AG10803 (cell line): ENCODE data around the gene AGPAT3.

ENCODE experiments used
- DNase-seq: peaks from one replicate; pipeline ENCODE4 v3.0.0; 2010; ENCODE audit warnings: low read depth
- H3K4me3 ChIP-seq: 2 replicates; pipeline ENCODE4 v1.5.1; 2011; ENCODE audit warnings: mild to moderate bottlenecking, low read length, control low read depth
- TF ChIP-seq, protein P1 (sequence below): conservative IDR thresholded peaks from 2 replicates; pipeline ENCODE4 v1.5.1; 2011; ENCODE audit warnings: mild to moderate bottlenecking, low read length, control low read depth, inconsistent platforms

Gene AGPAT3

DNA sequence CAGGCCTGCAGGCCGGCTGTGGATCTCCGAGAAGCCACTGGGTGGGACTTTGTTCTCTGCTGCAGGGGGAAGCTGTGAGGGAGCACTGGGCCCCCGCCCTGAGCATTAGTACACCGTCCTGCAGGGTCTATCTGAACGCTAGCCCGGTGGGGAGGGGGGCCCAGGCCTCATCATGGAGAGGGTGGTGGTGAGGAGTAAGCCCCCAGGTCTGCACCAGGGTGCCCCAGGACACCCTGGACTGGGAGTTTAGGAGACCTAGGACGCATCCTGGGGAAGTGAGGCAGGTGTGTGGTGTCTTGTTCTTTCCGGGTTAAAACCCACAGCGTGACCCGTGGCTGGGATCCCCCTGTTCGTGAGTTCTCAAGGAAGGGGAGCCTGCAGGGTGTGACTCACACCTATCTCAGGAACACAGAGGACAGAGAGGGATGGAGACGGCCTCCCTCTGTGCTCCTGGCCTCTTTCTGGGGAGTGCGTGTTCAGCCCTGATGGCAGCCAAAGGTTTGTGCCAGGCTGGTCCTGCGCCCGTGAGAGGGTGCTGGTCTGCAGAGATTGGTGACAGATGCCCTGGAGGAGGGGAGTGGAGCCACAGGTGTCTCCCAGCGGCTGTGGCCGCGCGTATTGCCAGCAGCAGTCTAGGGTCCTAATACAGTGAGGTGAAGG is 44.8 kb downstream of the AGPAT3 start:
- DNase-seq, result no peak
- TF ChIP-seq, protein P1, sequence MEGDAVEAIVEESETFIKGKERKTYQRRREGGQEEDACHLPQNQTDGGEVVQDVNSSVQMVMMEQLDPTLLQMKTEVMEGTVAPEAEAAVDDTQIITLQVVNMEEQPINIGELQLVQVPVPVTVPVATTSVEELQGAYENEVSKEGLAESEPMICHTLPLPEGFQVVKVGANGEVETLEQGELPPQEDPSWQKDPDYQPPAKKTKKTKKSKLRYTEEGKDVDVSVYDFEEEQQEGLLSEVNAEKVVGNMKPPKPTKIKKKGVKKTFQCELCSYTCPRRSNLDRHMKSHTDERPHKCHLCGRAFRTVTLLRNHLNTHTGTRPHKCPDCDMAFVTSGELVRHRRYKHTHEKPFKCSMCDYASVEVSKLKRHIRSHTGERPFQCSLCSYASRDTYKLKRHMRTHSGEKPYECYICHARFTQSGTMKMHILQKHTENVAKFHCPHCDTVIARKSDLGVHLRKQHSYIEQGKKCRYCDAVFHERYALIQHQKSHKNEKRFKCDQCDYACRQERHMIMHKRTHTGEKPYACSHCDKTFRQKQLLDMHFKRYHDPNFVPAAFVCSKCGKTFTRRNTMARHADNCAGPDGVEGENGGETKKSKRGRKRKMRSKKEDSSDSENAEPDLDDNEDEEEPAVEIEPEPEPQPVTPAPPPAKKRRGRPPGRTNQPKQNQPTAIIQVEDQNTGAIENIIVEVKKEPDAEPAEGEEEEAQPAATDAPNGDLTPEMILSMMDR, result no peak
- H3K4me3 ChIP-seq, result no peak overlapping the region

DNA sequence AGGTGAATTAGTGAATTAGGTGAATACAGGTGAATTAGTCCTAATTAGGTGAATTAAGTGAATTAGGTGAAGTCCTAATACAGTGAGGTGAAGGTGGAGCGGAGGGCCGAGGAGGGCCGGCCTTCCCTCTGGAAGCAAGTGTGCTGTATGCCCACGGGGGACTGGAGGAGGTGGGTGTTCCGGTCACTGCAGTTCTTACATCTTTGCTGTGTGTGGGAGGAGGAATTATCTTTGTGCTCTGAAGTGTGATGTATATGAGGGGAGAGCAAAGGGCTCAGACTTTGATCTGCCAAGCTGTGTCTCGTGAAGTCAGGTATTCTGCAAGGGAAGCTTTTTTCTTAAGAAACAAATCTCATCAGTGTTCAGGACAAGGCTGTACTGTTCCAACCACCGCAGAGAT is 45.4 kb downstream of the AGPAT3 start:
- DNase-seq, result no peak
- TF ChIP-seq, protein P1, result no peak
- H3K4me3 ChIP-seq, result no peak overlapping the region

DNA sequence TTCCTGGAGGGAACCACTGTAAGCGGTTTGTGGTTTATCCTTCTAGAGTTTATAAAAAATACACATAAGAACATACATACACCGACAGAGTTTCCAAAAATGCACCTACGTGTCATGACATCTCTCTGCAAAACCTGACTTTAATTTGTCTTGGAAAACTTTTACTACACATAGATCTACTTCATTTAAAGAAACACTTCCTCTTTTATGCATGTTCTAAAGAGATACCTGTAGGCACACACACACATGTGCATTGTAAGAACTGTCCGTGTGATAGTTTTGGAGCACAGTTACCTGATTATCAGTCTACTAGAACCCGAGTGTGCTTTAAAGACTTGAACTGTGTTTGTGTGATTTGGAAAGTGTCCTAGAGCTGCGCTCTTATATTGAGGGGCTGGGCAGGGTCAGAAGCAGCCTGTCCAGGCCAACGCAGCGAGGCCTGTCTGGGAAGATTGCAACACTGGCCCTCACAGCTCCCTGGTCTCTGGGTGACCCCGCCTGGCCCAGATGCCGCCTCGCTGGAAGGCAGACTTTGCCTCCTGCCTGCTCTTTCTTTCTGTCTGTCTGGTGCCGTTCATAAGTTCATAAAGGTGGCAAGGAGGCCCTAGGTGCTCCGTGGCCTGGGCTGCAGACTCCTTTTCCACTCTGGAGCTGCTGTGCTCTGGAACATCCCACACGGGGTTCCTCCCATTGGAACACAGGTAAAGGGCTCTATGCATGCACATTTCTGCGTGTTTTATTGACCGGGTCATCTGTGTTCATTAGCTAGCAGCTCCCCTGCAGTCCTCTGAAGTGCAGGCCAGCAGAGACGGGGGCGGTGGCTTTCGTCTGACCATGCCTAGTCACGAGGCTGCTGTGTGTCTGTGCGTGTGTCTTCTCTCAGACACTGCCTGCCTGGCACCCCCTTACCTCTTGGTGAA is 46.3 kb downstream of the AGPAT3 start:
- TF ChIP-seq, protein P1, result no peak
- no peak overlapping the region for H3K4me3 ChIP-seq
- DNase-seq, result peak; percentile 5

DNA sequence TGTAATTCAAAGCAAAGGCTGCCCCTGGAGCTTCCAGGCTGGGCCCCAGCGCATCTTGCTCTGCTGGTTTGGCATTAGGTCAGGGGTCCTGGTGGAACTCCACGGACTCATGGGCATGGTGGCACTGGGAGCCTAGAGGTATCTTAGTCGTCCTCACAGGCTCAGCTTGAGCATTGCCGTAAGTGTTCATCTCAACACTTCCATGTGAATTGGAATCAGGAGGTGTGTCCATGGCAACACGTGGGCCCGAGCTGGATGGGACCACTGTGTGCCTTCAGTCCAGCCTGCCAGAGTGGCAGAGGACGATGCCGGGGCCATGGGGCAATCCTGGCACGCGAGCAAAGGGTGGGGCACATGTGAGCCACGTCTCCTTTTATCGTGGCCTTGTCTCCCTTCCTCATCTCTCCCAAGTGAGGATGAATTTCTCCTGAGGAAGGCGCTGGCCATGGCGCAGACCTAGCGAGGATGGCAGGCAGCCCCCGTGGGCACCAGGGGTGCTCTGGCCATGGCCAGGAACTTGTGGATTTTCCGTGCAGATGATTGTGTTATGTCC is 47.0 kb downstream of the AGPAT3 start:
- no peak for DNase-seq
- no peak overlapping the region for H3K4me3 ChIP-seq
- TF ChIP-seq, protein P1, result no peak

DNA sequence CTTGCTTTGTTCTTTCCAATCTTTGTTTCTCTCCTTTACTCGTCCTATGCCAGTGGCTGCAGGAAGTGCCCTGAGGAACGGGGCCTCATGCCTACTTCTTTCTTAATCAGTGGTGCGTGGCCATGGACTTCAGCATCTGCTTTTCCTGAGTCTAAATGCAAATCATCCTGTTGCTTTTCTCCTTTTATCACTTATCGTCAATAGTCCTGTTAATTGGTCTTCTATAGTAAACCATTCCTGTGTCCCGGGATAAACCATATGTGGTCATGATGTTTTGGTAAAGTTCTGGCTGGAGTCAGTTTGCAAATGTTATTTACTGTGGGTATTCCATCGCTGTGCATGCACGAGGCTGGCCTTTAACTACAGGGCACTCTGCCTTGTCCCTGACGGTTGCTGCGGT is 47.5 kb downstream of the AGPAT3 start:
- no peak overlapping the region for H3K4me3 ChIP-seq
- TF ChIP-seq, protein P1, result no peak
- no peak for DNase-seq

DNA sequence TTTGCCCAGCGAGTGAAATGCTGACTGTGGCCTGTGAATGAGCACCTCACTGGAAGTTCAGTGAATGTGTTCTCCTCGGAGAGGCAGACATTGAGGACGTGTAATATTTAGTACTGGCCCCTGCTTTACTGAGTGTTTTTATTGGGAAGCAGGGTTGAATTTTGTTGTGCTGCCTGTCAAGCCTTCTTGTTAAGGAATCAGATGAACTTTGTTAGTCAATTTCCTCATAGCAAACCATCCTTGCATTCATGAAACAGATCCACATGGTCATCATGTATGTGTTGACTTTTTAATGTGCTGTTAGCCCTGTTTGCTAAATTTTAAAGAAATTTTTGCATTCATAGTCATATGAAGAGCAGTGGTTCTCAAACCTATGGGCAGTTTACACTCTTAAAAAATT is 47.9 kb downstream of the AGPAT3 start:
- no peak overlapping the region for H3K4me3 ChIP-seq
- DNase-seq, result no peak
- TF ChIP-seq, protein P1, result no peak
